Measurements from ENCODE around the gene CFAP47.

DNA sequence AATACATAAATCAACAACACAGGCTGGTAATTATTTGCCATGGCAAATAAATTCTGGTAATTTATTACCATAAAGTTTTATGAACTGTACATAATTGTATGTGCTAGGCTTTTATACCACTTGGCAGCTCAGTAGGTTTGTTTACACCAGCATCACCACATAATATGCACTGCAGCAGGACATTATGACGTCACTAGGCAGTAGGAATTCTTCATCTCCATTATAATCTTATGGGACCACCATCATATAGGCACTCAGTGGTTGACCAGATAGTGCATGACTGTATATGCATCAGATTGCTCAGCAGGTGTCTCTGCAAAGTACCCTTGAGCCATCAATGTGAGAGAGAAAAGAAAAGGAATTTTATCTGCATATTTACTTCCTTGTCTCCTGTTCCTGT is 295.4 kb downstream of the CFAP47 start:
- TF ChIP-seq, protein P1, sequence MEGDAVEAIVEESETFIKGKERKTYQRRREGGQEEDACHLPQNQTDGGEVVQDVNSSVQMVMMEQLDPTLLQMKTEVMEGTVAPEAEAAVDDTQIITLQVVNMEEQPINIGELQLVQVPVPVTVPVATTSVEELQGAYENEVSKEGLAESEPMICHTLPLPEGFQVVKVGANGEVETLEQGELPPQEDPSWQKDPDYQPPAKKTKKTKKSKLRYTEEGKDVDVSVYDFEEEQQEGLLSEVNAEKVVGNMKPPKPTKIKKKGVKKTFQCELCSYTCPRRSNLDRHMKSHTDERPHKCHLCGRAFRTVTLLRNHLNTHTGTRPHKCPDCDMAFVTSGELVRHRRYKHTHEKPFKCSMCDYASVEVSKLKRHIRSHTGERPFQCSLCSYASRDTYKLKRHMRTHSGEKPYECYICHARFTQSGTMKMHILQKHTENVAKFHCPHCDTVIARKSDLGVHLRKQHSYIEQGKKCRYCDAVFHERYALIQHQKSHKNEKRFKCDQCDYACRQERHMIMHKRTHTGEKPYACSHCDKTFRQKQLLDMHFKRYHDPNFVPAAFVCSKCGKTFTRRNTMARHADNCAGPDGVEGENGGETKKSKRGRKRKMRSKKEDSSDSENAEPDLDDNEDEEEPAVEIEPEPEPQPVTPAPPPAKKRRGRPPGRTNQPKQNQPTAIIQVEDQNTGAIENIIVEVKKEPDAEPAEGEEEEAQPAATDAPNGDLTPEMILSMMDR (IDR thresholded peaks at IDR 0.05) = no peak
- TF ChIP-seq POLR2A (IDR thresholded peaks at IDR 0.05) = no peak

Measured in thyroid gland (tissue), 4 donors.